Osteoblast (primary cell): ENCODE measurements around the gene TGFBI. TPM values are rescaled to one million over a fixed set of nuclear protein-coding genes. Genes with fewer than 3 reads are reported as not detected.

Experiments
- DNase-seq: peaks from one replicate; pipeline ENCODE4 v3.0.0; 2011; ENCODE audit warnings: low spot score, mixed read lengths; ENCODE audit not compliant: insufficient read length; ENCODE audit errors: missing footprints
- H2AFZ ChIP-seq: 2 replicates; pipeline ENCODE4 v1.6.0; 2011; ENCODE audit warnings: mild to moderate bottlenecking, low read length
- H3K27ac ChIP-seq: 2 replicates; pipeline ENCODE4 v1.5.1; 2011; ENCODE audit warnings: mild to moderate bottlenecking, low read depth, low read length, moderate library complexity
- H3K27me3 ChIP-seq: 2 replicates; pipeline ENCODE4 v1.6.0; 2012; ENCODE audit warnings: mild to moderate bottlenecking, control low read depth, inconsistent platforms, low read length, moderate library complexity; ENCODE audit not compliant: insufficient read depth
- H3K36me3 ChIP-seq: 2 replicates; pipeline ENCODE4 v1.5.1; 2011; ENCODE audit warnings: mild to moderate bottlenecking, low read length, control low read depth, moderate library complexity; ENCODE audit not compliant: insufficient read depth
- H3K4me1 ChIP-seq: 2 replicates; pipeline ENCODE4 v1.5.1; 2011; ENCODE audit warnings: mild to moderate bottlenecking, low read length, control low read depth, moderate library complexity; ENCODE audit not compliant: insufficient read depth
- H3K4me2 ChIP-seq: 2 replicates; pipeline ENCODE4 v1.6.0; 2011; ENCODE audit warnings: mild to moderate bottlenecking, low read length; ENCODE audit not compliant: insufficient read depth
- H3K4me3 ChIP-seq: fragments of 200-600 bp; sonication (generic); 3 replicates; pipeline ENCODE4 v1.5.1; 2012; ENCODE audit warnings: mild to moderate bottlenecking, low read length, inconsistent platforms; ENCODE audit not compliant: insufficient read depth
- H3K79me2 ChIP-seq: 2 replicates; pipeline ENCODE4 v1.6.0; 2012; ENCODE audit warnings: mild to moderate bottlenecking, low read length, control low read depth, inconsistent platforms; ENCODE audit not compliant: insufficient read depth
- H3K9me3 ChIP-seq: 2 replicates; pipeline ENCODE4 v1.5.1; 2011; ENCODE audit warnings: low read depth, low read length, control low read depth
- H4K20me1 ChIP-seq: 2 replicates; pipeline ENCODE4 v1.6.0; 2012; ENCODE audit warnings: mild to moderate bottlenecking, low read length, control low read depth; ENCODE audit not compliant: insufficient read depth
- CTCF ChIP-seq: IDR thresholded peaks from 2 replicates; pipeline ENCODE4 v1.5.1; 2011; ENCODE audit warnings: mild to moderate bottlenecking, low read depth, low read length, moderate library complexity; ENCODE audit errors: extremely low read depth
- total RNA-seq: library from RNA; depleted of rRNA; stranded (reverse); fragments of >200 nt; gene quantifications from 2 replicates; pipeline ENCODE4 v1.2.3, GENCODE V29; 2012

Gene TGFBI
- total RNA-seq, 1 donor: 1,700 TPM

- Histone ChIP-seq H3K27ac (peak overlapping the region; percentile 95), H3K4me1 (peaks cover 63% of the 10 kb centered on the region), H3K4me3 (no peak overlapping the region), H2AFZ (no peak overlapping the region), H3K9me3 (no peaks in the 10 kb centered on the region), H3K27me3 (no peaks in the 10 kb centered on the region), H3K4me2 (no peak overlapping the region), H3K79me2 (peaks cover 54% of the 10 kb centered on the region), H3K36me3 (peaks cover 68% of the 10 kb centered on the region), H4K20me1 (peaks cover 22% of the 10 kb centered on the region)
- TF ChIP-seq CTCF: no peak
- no peak for DNase-seq
Observed at GRCh38 chr5:136033848-136034247, 5.1 kb downstream of the TGFBI start.

GRCh38 chr5:136034492-136034891 is 5.7 kb downstream of the TGFBI start:
- Histone ChIP-seq H3K4me1 (peaks cover 62% of the 10 kb centered on the region), H2AFZ (no peak overlapping the region), H3K79me2 (peaks cover 52% of the 10 kb centered on the region), H3K36me3 (peaks cover 75% of the 10 kb centered on the region), H3K27me3 (no peaks in the 10 kb centered on the region), H4K20me1 (peaks cover 22% of the 10 kb centered on the region), H3K4me3 (no peak overlapping the region), H3K9me3 (no peaks in the 10 kb centered on the region), H3K4me2 (no peak overlapping the region), H3K27ac (peak overlapping the region; percentile 95)
- DNase-seq: no peak
- TF ChIP-seq CTCF: no peak

- no peak for TF ChIP-seq CTCF
- peaks cover 50% of the 10 kb centered on the region for H3K79me2 ChIP-seq
- H3K4me1 ChIP-seq: peaks cover 60% of the 10 kb centered on the region
Observed at GRCh38 chr5:136034984-136035383, 6.2 kb downstream of the TGFBI start.

GRCh38 chr5:136035837-136036236 is 7.0 kb downstream of the TGFBI start:
- peaks cover 87% of the 10 kb centered on the region for H3K36me3 ChIP-seq
- H3K27me3 ChIP-seq: no peaks in the 10 kb centered on the region
- DNase-seq: no peak
- H4K20me1 ChIP-seq: peaks cover 12% of the 10 kb centered on the region
- no peak overlapping the region for H3K4me2 ChIP-seq
- no peaks in the 10 kb centered on the region for H3K9me3 ChIP-seq
- TF ChIP-seq CTCF: no peak
- peaks cover 56% of the 10 kb centered on the region for H3K4me1 ChIP-seq
- H3K79me2 ChIP-seq: peaks cover 43% of the 10 kb centered on the region
- no peak overlapping the region for H3K4me3 ChIP-seq
- no peak overlapping the region for H2AFZ ChIP-seq
- peak overlapping the region; percentile 74 for H3K27ac ChIP-seq

More at GRCh38 chr5:136034984-136035383, 6.2 kb downstream of the TGFBI start:
- H3K9me3 ChIP-seq: no peaks in the 10 kb centered on the region
- no peak overlapping the region for H3K4me3 ChIP-seq
- H3K27me3 ChIP-seq: no peaks in the 10 kb centered on the region
- H3K36me3 ChIP-seq: peaks cover 80% of the 10 kb centered on the region
- no peak for DNase-seq
- H4K20me1 ChIP-seq: peaks cover 20% of the 10 kb centered on the region
- H3K27ac ChIP-seq: peak overlapping the region; percentile 95
- H2AFZ ChIP-seq: no peak overlapping the region
- no peak overlapping the region for H3K4me2 ChIP-seq
